Upper lobe of left lung (tissue), 4 donors: Measurements from ENCODE around the gene C1S.

Source experiments
- EP300 ChIP-seq, 4 donors: sonication (generic); formaldehyde crosslinking; IDR thresholded peaks; one replicate each; pipeline ENCODE4 v1.5.1; 2017; ENCODE audit warnings: antibody characterized with exemption in 4 of 4, control low read depth in 2 of 4
- POLR2A ChIP-seq, 4 donors: fragments of 450-650 bp; IDR thresholded peaks; one replicate each; pipeline ENCODE4 v1.5.1; 2016 to 2017; ENCODE audit warnings: antibody characterized with exemption in 4 of 4, mild to moderate bottlenecking in 2 of 4
- TF ChIP-seq, protein P1 (sequence below), 6 experiments: fragments of 450-650 bp in 4 of 6; fragments of 200-600 bp in 2 of 6; sonication (generic) in 2 of 6; IDR thresholded peaks; one replicate each; pipeline ENCODE4 v1.5.1; 2016 to 2019; ENCODE audit warnings: antibody characterized with exemption in 6 of 6

DNA sequence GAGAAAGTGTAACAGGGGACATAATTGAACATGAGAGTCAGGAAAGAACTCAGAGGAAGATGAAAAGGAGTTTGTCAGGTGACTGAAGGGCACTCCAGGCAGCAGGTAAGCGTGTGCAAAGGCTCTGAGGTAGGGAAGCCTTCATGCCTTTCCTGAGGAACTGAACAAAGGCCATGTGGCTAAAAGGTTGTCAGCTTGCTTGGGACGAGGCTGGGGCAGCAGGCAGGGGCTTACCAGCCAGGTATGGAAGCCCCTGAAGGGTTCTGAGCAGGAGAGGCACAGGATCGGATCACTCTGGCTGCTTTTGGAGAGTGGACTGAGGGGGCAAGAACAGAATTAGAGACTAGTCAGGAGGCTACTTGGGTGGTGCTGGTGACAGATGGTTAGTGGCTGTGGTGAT, 47.4 kb upstream of the C1S start:
- no peak for TF ChIP-seq POLR2A (IDR thresholded peaks at IDR 0.05)
- TF ChIP-seq, protein P1, sequence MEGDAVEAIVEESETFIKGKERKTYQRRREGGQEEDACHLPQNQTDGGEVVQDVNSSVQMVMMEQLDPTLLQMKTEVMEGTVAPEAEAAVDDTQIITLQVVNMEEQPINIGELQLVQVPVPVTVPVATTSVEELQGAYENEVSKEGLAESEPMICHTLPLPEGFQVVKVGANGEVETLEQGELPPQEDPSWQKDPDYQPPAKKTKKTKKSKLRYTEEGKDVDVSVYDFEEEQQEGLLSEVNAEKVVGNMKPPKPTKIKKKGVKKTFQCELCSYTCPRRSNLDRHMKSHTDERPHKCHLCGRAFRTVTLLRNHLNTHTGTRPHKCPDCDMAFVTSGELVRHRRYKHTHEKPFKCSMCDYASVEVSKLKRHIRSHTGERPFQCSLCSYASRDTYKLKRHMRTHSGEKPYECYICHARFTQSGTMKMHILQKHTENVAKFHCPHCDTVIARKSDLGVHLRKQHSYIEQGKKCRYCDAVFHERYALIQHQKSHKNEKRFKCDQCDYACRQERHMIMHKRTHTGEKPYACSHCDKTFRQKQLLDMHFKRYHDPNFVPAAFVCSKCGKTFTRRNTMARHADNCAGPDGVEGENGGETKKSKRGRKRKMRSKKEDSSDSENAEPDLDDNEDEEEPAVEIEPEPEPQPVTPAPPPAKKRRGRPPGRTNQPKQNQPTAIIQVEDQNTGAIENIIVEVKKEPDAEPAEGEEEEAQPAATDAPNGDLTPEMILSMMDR (IDR thresholded peaks at IDR 0.05): no peak
- TF ChIP-seq EP300 (IDR thresholded peaks at IDR 0.05): no peak
